GM19025 (cell line): ENCODE measurements around the gene PLA2G4F.

Experiments
- ATAC-seq: cut with Tn5 transposase; IDR thresholded peaks from one replicate; pipeline ENCODE4 v1.9.1; 2021; ENCODE audit warnings: mild to moderate bottlenecking, low read depth, moderate library complexity; ENCODE audit not compliant: unreplicated experiment

Gene PLA2G4F

DNA sequence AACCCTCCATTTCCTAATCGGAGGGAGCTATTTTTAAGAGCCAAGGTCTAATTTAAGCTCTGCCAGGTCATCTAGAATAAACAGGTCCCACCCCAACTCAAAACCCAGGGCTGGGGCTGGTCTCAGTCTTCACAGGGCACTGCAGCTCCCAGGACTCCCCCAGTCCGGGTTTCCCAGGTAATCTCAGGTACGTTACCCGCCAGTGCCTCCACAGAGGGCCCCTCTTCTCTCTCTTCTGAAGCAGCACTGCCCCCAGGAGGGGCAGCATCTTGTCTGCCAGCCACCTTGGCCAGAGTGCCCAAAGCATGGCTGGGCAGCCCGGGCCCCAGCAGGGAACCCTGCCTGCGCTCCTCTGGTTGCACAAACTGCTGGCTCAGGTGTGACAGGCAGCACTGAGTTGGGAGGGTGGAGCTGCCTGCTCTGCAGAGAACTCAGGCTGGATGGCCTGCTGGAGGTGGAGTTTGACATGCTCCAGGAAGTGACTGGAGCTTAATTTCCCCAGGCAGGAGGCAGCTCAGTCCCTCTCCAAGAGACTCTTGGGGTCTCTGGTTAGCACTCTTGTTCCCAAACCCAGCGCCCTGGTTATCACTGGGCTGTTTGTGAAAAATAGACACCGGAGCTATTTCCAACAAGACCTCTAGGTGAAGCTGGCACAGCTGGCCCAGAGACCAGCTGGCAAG lies at the start of gene PLA2G4F:
Gene PLA2G4F, minus strand, starts transcription at position 394 of the 680 bp plus-strand sequence. Its CDS starts 87 bp downstream, at position 307.
- no peak for ATAC-seq

DNA sequence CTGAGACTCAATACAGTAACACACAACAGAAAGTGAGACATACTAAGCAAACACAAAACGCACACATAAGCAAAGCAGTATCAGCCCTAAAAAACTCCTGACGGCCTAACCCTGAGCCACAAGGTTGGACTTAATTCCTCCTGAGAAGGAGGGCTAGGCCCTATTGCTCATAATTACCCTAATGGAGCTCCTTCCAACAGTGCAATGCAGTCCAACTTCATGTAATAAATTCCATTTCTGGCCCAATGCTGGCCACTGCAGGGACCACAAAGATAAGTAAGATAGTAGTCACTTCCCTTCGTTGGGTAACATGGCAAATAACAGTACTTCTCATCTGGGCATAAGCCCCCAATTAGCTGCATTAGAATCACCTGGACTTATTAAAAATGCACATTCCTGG lies 47.5 kb upstream of the PLA2G4F start:
- ATAC-seq = no peak

GRCh38 chr15:42202653-42203052 lies 46.2 kb upstream of the PLA2G4F start:
- no peak for ATAC-seq

- ATAC-seq = no peak
These were observed 45.4 kb upstream of the PLA2G4F start for GRCh38 chr15:42201801-42202200.

- no peak for ATAC-seq
These were observed 42.7 kb upstream of the PLA2G4F start for GRCh38 chr15:42199126-42199525.

GRCh38 chr15:42198516-42198915 lies 42.1 kb upstream of the PLA2G4F start:
- ATAC-seq = no peak

DNA sequence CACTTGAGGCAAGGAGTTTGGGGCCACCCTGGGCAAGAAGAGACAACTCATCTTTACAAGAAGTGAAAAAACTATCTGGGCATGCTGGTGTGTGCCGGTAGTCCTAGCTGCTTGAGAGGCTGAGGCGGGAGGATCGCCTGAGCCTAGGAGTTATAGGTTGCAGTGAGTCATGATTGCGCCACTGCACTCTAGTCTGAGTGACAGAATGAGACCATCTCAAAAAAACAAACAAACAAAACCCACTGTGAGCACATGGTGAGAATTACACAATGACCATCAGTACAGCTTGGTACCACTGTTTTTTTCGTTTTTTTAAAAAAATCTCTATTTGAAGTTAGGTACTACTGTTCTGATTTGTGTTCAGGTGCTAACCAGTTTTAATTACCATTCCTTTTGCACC lies 38.1 kb upstream of the PLA2G4F start:
- no peak for ATAC-seq

GRCh38 chr15:42193383-42193782 lies 36.9 kb upstream of the PLA2G4F start:
- no peak for ATAC-seq

DNA sequence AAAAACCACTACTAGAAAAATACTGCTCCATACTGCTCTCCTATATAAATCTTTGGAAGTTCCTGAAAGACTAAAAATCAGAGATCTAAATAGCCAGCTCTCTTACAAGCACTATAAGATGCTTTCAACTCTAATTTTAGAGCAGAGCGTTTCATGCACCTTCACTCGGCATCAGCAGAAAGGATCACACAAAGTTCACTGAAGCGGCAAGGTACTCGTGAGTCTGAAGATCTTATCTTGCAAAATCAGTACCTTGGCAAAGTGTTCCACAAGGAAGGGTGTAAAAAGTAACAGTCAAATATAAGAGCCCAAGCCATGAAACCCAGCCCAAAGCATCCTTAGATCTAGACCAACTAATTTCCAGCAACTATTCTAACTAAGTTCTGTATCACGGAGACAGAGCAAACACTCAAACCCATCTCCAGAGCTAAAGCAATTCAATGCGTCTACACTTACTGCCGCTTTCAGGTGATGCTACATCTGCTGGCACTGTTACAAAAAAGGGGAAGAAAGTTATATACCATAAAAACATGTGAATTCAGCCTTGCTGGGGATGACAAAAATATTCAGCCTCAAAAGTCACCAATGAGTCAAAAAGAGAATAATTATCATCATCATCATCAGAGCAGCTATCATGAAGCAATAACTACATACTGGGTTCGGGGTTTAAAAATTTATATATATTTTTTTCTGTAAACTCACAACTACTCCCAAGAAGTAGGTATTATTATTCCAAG lies 35.3 kb upstream of the PLA2G4F start:
- ATAC-seq = no peak

DNA sequence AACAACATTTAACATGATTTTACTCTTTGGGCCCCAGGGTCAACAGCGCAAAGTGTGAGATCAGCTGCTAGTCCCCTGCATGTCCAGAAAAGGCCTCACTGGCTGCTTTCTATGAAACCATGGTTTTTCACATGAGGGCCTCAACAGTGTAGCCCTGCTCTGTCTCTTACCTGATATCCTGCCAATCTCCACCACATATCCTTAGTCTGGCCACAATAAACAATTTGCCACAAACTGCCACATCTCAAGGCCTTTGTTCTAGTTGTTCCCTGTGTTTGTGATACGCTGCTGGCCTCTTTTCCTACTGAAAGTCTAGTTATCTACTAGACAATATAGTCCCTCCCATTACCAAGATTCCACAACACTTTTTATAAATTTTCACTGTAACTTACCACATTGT lies 33.9 kb upstream of the PLA2G4F start:
- ATAC-seq = no peak

- ATAC-seq = no peak
These were observed 29.4 kb upstream of the PLA2G4F start for GRCh38 chr15:42185801-42186200.

GRCh38 chr15:42184736-42185135 lies 28.3 kb upstream of the PLA2G4F start:
- ATAC-seq = no peak

- ATAC-seq = no peak
These were observed 27.9 kb upstream of the PLA2G4F start for GRCh38 chr15:42184296-42184695.

GRCh38 chr15:42182961-42183360 lies 26.5 kb upstream of the PLA2G4F start:
- no peak for ATAC-seq

GRCh38 chr15:42182328-42182886 lies 26.0 kb upstream of the PLA2G4F start:
- no peak for ATAC-seq

- ATAC-seq = no peak
These were observed 21.6 kb upstream of the PLA2G4F start for GRCh38 chr15:42178056-42178455.

DNA sequence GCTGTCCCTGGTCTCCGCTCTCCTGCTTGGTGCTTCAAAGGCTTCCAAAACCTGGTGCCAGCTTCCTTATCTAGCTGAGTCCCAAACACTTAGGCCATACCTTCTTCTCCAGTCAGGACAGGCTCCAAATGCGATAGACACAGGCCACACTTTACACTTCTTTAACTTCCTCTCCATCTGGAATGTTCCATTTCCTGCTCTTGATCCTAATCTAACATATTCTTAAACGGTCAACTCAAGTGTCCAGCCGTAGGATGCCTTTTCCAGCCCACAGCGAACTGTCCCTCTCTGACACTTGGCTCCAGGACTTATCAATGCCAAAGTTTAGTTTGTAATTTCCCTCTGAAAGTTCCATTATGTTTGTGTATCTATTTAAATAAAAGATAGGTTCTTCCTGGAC lies 19.2 kb upstream of the PLA2G4F start:
- no peak for ATAC-seq

GRCh38 chr15:42172475-42172874 lies 16.0 kb upstream of the PLA2G4F start:
- no peak for ATAC-seq

DNA sequence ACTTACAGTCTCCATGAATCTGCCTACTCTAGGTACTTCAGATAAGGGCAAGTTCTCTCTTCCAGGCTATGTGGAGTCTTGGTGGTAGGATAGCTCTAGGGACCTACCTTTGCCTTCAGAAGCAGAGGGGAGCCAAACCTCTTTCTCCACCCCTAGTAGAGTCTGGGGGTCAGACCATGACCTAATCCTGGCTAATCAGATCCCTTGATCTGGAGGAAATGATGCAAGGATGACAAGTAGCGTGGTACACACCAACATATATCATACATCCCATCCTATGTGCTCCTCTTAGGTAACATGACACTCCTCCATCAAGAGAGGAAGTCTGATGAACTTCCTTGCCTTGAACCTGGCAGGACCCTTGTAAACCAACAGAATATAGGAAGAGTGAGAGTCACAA lies 15.4 kb upstream of the PLA2G4F start:
- no peak for ATAC-seq

- ATAC-seq = no peak
These were observed 14.7 kb upstream of the PLA2G4F start for GRCh38 chr15:42171122-42171521.

GRCh38 chr15:42166225-42166940 lies 9.9 kb upstream of the PLA2G4F start:
- no peak for ATAC-seq
